ENCODE results near the gene SLC38A1. TPM values are rescaled to one million over a fixed set of nuclear protein-coding genes. Genes with fewer than 3 reads are reported as not detected.

The SLC38A1 gene
- total and polyA plus RNA-seq, 8 donors, result 23.6 to 67.5 (median 29.2) TPM

- DNase-seq, result no peak
- TF ChIP-seq CTCF (IDR thresholded peaks at IDR 0.05), result no peak
- Histone ChIP-seq H3K4me1 (peaks cover 0 to 91% of the 10 kb centered on the region in 2 donors), H3K27me3 (no peaks in the 10 kb centered on the region), H3K9me3 (no peaks in the 10 kb centered on the region), H3K27ac (peak overlapping the region in 1 of 2 donors; percentile 23), H3K4me3 (no peak overlapping the region), H3K36me3 (no peaks in the 10 kb centered on the region)
- intact Hi-C loops (cut with DNase I), result no loop called here
- no peak for ATAC-seq
These were observed 49.5 kb downstream of the SLC38A1 start for GRCh38 chr12:46219132-46219876.

- TF ChIP-seq CTCF (IDR thresholded peaks at IDR 0.05), result no peak
- H3K36me3 ChIP-seq, result no peaks in the 10 kb centered on the region
- peaks cover 0 to 83% of the 10 kb centered on the region in 2 donors for H3K4me1 ChIP-seq
- no peaks in the 10 kb centered on the region for H3K27me3 ChIP-seq
- no peak for DNase-seq
- no peak overlapping the region for H3K4me3 ChIP-seq
- H3K27ac ChIP-seq, result peak overlapping the region in 1 of 2 donors; percentile 53
- intact Hi-C loops (cut with DNase I), result no loop called here
- H3K9me3 ChIP-seq, result no peaks in the 10 kb centered on the region
- peak; percentile 21 for ATAC-seq
These were observed 50.3 kb downstream of the SLC38A1 start for GRCh38 chr12:46218322-46219095.

GRCh38 chr12:46217541-46218321 is 51.1 kb downstream of the SLC38A1 start:
- ATAC-seq (peak; percentile 61), DNase-seq (no peak)
- intact Hi-C loops (cut with DNase I), result no loop called here
- Histone ChIP-seq H3K4me1 (peaks cover 0 to 79% of the 10 kb centered on the region in 2 donors), H3K36me3 (no peaks in the 10 kb centered on the region), H3K27me3 (no peaks in the 10 kb centered on the region), H3K27ac (peak overlapping the region in 1 of 2 donors; percentile 53), H3K4me3 (no peak overlapping the region), H3K9me3 (no peaks in the 10 kb centered on the region)
- no peak for TF ChIP-seq CTCF (IDR thresholded peaks at IDR 0.05)

GRCh38 chr12:46214668-46215436 is 54.0 kb downstream of the SLC38A1 start:
- Histone ChIP-seq H3K4me3 (no peak overlapping the region), H3K9me3 (no peaks in the 10 kb centered on the region), H3K27me3 (no peaks in the 10 kb centered on the region), H3K4me1 (peaks cover 0 to 61% of the 10 kb centered on the region in 2 donors), H3K27ac (peak overlapping the region in 1 of 2 donors; percentile 35), H3K36me3 (no peaks in the 10 kb centered on the region)
- TF ChIP-seq CTCF (IDR thresholded peaks at IDR 0.05), result no peak
- no peak for DNase-seq
- intact Hi-C loops (cut with DNase I), result no loop called here
- peak; percentile 4 for ATAC-seq
